Caco-2 (cell line): ENCODE measurements around the gene LPAR3. TPM values are rescaled to one million over a fixed set of nuclear protein-coding genes. Genes with fewer than 3 reads are reported as not detected.

Experiments used
- BruUV-seq: library from RNA; stranded (reverse); fragments of 400-500 nt; replicated peaks from 2 replicates; lab custom pipeline; 2021; lab: Mats Ljungman, UMichigan
- CTCF ChIA-PET: fragments of 300-600 bp; sonication (Branson Sonifier 250); formaldehyde crosslinking; loops from one replicate; lab custom pipeline; 2022; ENCODE audit warnings: antibody characterized with exemption; lab: Charles Lee
- POLR2A ChIA-PET: fragments of 300-600 bp; sonication (Branson Sonifier 250); formaldehyde crosslinking; loops from one replicate; lab custom pipeline; 2022; ENCODE audit warnings: antibody characterized with exemption; lab: Charles Lee
- DNase-seq, 2 experiments: peaks; one replicate each; pipeline versions ENCODE4 v3.0.0 to v3.0.0-alpha.2; 2020 to 2022
- H3K27me3 ChIP-seq: replicated peaks from 2 replicates; pipeline ENCODE4 v1.6.0; 2011; ENCODE audit warnings: low read length; ENCODE audit not compliant: control insufficient read depth, insufficient read depth
- H3K36me3 ChIP-seq: 2 replicates; pipeline ENCODE4 v1.5.1; 2011; ENCODE audit warnings: low read length; ENCODE audit not compliant: control insufficient read depth, insufficient read depth
- H3K4me1 ChIP-seq: fragments of 250-450 bp; sonication (Bioruptor Pico); 2 replicates; pipeline ENCODE4 v1.5.1; 2020; ENCODE audit warnings: mild to moderate bottlenecking
- H3K4me3 ChIP-seq: 2 replicates; pipeline ENCODE4 v1.5.1; 2011; ENCODE audit warnings: low read depth, mild to moderate bottlenecking, control low read depth, low read length
- H3K9me3 ChIP-seq: fragments of 250-450 bp; sonication (Bioruptor Pico); 2 replicates; pipeline ENCODE4 v1.5.1; 2020; ENCODE audit warnings: mild to moderate bottlenecking, moderate library complexity
- H3K27ac Mint-ChIP-seq: one replicate; pipeline ENCODE4 v1.8.0; 2022; ENCODE audit warnings: mixed read lengths; ENCODE audit not compliant: unreplicated experiment
- H3K27me3 Mint-ChIP-seq: one replicate; pipeline ENCODE4 v1.8.0; 2022; ENCODE audit warnings: mixed read lengths; ENCODE audit not compliant: insufficient read depth, unreplicated experiment
- H3K36me3 Mint-ChIP-seq: one replicate; pipeline ENCODE4 v1.8.0; 2022; ENCODE audit warnings: mild to moderate bottlenecking, mixed read lengths; ENCODE audit not compliant: insufficient read depth, unreplicated experiment
- H3K4me1 Mint-ChIP-seq: one replicate; pipeline ENCODE4 v1.8.0; 2022; ENCODE audit warnings: low read depth, mixed read lengths; ENCODE audit not compliant: unreplicated experiment
- H3K4me3 Mint-ChIP-seq: one replicate; pipeline ENCODE4 v1.8.0; 2022; ENCODE audit warnings: mild to moderate bottlenecking, moderate library complexity, mixed read lengths; ENCODE audit not compliant: unreplicated experiment
- H3K9me3 Mint-ChIP-seq: one replicate; pipeline ENCODE4 v1.8.0; 2022; ENCODE audit warnings: mixed read lengths; ENCODE audit not compliant: unreplicated experiment
- intact Hi-C: fragments of 100-400 bp; cut with micrococcal nuclease; formaldehyde crosslinking; loops from one replicate; pipeline ENCODE4 v1.10.0; 2022; ENCODE audit not compliant: unreplicated experiment
- total RNA-seq: library from RNA; stranded (reverse); gene quantifications from 2 replicates; pipeline ENCODE4 v1.2.3, GENCODE V29; 2022
- TF ChIP-seq, protein P1 (sequence below), 2 experiments: fragments of 200-600 bp in 1 of 2; IDR thresholded peaks; 1 replicate in 1 of 2; 2 replicates in 1 of 2; pipeline versions ENCODE4 v1.5.1 to v1.8.0; 2011 to 2022; ENCODE audit warnings: antibody characterized with exemption in 1 of 2, control low read depth in 1 of 2, inconsistent platforms in 1 of 2, low read depth in 1 of 2, low read length in 1 of 2, mild to moderate bottlenecking in 1 of 2, moderate library complexity in 1 of 2; ENCODE audit not compliant: insufficient read depth in 1 of 2, severe bottlenecking in 1 of 2, unreplicated experiment in 1 of 2

LPAR3 gene
- total RNA-seq, 1 experiment from 2014 or later = not detected

GRCh38 chr1:84855691-84856630 lies 37.0 kb downstream of the LPAR3 start:
- peaks cover 9% of the 10 kb centered on the region for H3K27me3 Mint-ChIP-seq
- no peaks in the 10 kb centered on the region for H3K4me1 ChIP-seq
- intact Hi-C loops = no loop called here
- POLR2A ChIA-PET = no interaction called here
- no peaks in the 10 kb centered on the region for H3K27me3 ChIP-seq
- no peaks in the 10 kb centered on the region for H3K9me3 Mint-ChIP-seq
- H3K4me3 Mint-ChIP-seq = no peak overlapping the region
- H3K4me1 Mint-ChIP-seq = no peaks in the 10 kb centered on the region
- H3K36me3 Mint-ChIP-seq = no peaks in the 10 kb centered on the region
- no TSS peak for BruUV-seq
- no peaks in the 10 kb centered on the region for H3K36me3 ChIP-seq
- TF ChIP-seq, protein P1, sequence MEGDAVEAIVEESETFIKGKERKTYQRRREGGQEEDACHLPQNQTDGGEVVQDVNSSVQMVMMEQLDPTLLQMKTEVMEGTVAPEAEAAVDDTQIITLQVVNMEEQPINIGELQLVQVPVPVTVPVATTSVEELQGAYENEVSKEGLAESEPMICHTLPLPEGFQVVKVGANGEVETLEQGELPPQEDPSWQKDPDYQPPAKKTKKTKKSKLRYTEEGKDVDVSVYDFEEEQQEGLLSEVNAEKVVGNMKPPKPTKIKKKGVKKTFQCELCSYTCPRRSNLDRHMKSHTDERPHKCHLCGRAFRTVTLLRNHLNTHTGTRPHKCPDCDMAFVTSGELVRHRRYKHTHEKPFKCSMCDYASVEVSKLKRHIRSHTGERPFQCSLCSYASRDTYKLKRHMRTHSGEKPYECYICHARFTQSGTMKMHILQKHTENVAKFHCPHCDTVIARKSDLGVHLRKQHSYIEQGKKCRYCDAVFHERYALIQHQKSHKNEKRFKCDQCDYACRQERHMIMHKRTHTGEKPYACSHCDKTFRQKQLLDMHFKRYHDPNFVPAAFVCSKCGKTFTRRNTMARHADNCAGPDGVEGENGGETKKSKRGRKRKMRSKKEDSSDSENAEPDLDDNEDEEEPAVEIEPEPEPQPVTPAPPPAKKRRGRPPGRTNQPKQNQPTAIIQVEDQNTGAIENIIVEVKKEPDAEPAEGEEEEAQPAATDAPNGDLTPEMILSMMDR (IDR thresholded peaks at IDR 0.05; ENCODE audit: insufficient read depth in 1 of 2, low read depth in 1 of 2, low read length in 1 of 2, severe bottlenecking in 1 of 2, unreplicated experiment in 1 of 2) = no peak
- DNase-seq = no peak
- CTCF ChIA-PET = no interaction called here
- H3K9me3 ChIP-seq = no peaks in the 10 kb centered on the region
- H3K4me3 ChIP-seq = no peak overlapping the region
- no peak overlapping the region for H3K27ac Mint-ChIP-seq

DNA sequence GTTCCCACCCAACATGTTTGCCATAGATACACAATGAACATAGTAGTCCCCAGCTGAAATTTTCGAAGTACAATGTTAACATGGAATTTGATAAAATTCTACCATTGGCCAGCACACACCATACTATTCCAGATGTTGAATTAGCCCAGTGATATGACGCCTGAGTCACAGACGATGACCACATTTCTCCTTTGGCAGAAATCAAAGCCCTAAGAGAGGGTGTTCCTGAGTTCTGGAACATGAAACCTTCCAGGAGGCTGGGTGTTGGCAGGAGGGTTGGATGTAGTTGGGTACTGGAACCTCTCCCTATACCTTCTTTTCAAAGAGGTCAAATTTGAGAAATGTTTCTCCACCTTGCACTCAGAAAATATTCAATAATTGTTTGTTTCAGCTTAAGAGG lies 37.8 kb downstream of the LPAR3 start:
- Mint-ChIP-seq H3K36me3 (no peaks in the 10 kb centered on the region), H3K9me3 (no peaks in the 10 kb centered on the region), H3K27me3 (peaks cover 9% of the 10 kb centered on the region), H3K4me1 (no peaks in the 10 kb centered on the region), H3K4me3 (no peak overlapping the region), H3K27ac (no peak overlapping the region)
- intact Hi-C loops = no loop called here
- TF ChIP-seq, protein P1 (IDR thresholded peaks at IDR 0.05; ENCODE audit: insufficient read depth in 1 of 2, low read depth in 1 of 2, low read length in 1 of 2, severe bottlenecking in 1 of 2, unreplicated experiment in 1 of 2) = no peak
- Histone ChIP-seq H3K27me3 (no peaks in the 10 kb centered on the region), H3K36me3 (no peaks in the 10 kb centered on the region), H3K9me3 (no peaks in the 10 kb centered on the region), H3K4me3 (no peak overlapping the region), H3K4me1 (no peaks in the 10 kb centered on the region)
- DNase-seq = no peak
- ChIA-PET CTCF (no interaction called here), POLR2A (no interaction called here)
- BruUV-seq = no TSS peak

DNA sequence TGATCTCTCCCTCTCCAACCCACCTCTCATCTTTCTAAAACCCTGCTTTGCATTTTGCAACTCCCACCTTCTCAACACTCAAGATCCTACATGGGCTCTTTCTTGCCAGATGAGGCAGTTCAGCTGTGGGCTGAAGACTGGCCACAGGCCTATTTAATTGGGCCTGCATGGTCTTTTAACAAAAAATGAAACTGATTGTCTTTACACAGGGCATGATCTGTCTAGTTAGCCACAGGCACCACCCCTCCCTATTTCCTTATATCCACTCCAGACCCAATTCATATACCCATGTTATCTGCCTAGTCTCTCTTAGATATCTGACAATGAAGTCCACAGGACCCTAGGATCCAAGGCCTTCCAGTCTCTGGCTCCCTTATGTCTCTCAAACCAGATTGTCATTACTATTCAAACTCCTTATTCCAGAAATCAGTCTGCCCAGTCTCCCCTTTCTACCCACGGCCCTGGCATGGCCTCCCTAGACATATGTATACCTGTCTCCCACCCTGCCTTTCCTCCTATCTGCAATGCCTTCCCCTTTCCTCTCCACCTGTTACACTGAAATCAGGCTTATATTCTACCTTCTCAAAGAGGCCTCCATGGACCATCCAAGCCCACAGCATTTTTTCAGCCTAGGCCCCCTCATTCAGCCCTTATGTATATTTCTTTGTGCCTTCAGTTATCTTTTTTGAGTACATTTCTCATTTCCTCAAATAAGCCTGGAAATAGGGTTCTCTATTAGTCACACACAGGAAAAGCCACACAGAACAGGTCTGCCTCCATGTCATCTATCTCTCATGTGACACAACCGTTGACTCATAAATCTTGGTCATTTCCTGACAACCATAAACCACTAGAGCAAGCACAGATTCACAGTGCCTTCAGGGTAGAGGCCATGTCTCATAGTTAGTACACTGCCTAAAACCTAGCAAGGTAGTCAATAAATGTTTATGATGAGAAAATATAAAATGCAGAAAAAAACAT lies 39.0 kb downstream of the LPAR3 start:
- Mint-ChIP-seq H3K9me3 (no peaks in the 10 kb centered on the region), H3K4me1 (no peaks in the 10 kb centered on the region), H3K36me3 (no peaks in the 10 kb centered on the region), H3K27me3 (peaks cover 9% of the 10 kb centered on the region), H3K27ac (no peak overlapping the region), H3K4me3 (no peak overlapping the region)
- DNase-seq = no peak
- no TSS peak for BruUV-seq
- H3K9me3 ChIP-seq = no peaks in the 10 kb centered on the region
- no peaks in the 10 kb centered on the region for H3K27me3 ChIP-seq
- TF ChIP-seq, protein P1 (IDR thresholded peaks at IDR 0.05; ENCODE audit: insufficient read depth in 1 of 2, low read depth in 1 of 2, low read length in 1 of 2, severe bottlenecking in 1 of 2, unreplicated experiment in 1 of 2) = no peak
- H3K36me3 ChIP-seq = no peaks in the 10 kb centered on the region
- no peak overlapping the region for H3K4me3 ChIP-seq
- intact Hi-C loops = no loop called here
- ChIA-PET CTCF (no interaction called here), POLR2A (no interaction called here)
- no peaks in the 10 kb centered on the region for H3K4me1 ChIP-seq
